DND-41 (cell line): Measurements from ENCODE around the gene COG5.

Source experiments
- ATAC-seq: fragments of 200-7000 bp; cut with Tn5 transposase; 3 replicates; pipeline ENCODE4 v1.9.1; 2021; ENCODE audit warnings: low read depth; ENCODE audit not compliant: insufficient read depth
- DNase-seq: peaks from one replicate; pipeline ENCODE4 v3.0.0-alpha.2; 2020
- H2AFZ ChIP-seq: 2 replicates; pipeline ENCODE4 v1.6.0; 2012; ENCODE audit warnings: low read depth, low read length
- H3K27ac ChIP-seq: 2 replicates; pipeline ENCODE4 v1.5.1; 2012; ENCODE audit warnings: low read length, inconsistent platforms
- H3K27me3 ChIP-seq: fragments of 200-600 bp; sonication (generic); 2 replicates; pipeline ENCODE4 v1.6.0; 2012; ENCODE audit warnings: low read length, mild to moderate bottlenecking, inconsistent platforms; ENCODE audit not compliant: insufficient read depth, poor library complexity
- H3K36me3 ChIP-seq: 2 replicates; pipeline ENCODE4 v1.5.1; 2012; ENCODE audit warnings: low read length, inconsistent platforms; ENCODE audit not compliant: insufficient read depth
- H3K4me1 ChIP-seq: 2 replicates; pipeline ENCODE4 v1.5.1; 2012; ENCODE audit warnings: mild to moderate bottlenecking, low read length; ENCODE audit not compliant: insufficient read depth
- H3K4me2 ChIP-seq: 2 replicates; pipeline ENCODE4 v1.6.0; 2012; ENCODE audit warnings: mild to moderate bottlenecking, moderate library complexity, low read length, inconsistent platforms; ENCODE audit not compliant: insufficient read depth
- H3K4me3 ChIP-seq, 2 experiments: fragments of 200-600 bp in 1 of 2; shearing (Covaris generic) in 1 of 2; 2 replicates each; pipeline ENCODE4 v1.5.1; 2012 to 2016; ENCODE audit warnings: inconsistent platforms in 2 of 2, low read length in 2 of 2, mild to moderate bottlenecking in 2 of 2, low read depth in 1 of 2, moderate library complexity in 1 of 2
- H3K79me2 ChIP-seq: 2 replicates; pipeline ENCODE4 v1.6.0; 2012; ENCODE audit warnings: low read length, inconsistent platforms; ENCODE audit not compliant: insufficient read depth
- H3K9ac ChIP-seq: 2 replicates; pipeline ENCODE4 v1.6.0; 2012; ENCODE audit warnings: low read depth, mild to moderate bottlenecking, inconsistent platforms, low read length, moderate library complexity
- H3K9me3 ChIP-seq: 2 replicates; pipeline ENCODE4 v1.5.1; 2012; ENCODE audit warnings: low read length, moderate library complexity, mild to moderate bottlenecking, inconsistent platforms; ENCODE audit not compliant: insufficient read depth, severe bottlenecking
- H4K20me1 ChIP-seq: 2 replicates; pipeline ENCODE4 v1.6.0; 2012; ENCODE audit warnings: low read length; ENCODE audit not compliant: insufficient read depth
- CTCF ChIP-seq: IDR thresholded peaks from 2 replicates; pipeline ENCODE4 v1.5.1; 2012; ENCODE audit warnings: borderline replicate concordance, low read length, moderate library complexity, mild to moderate bottlenecking; ENCODE audit not compliant: poor library complexity, severe bottlenecking; ENCODE audit errors: extremely low read depth
- EZH2 ChIP-seq: IDR thresholded peaks from 3 replicates; pipeline ENCODE4 v1.6.1; 2012; ENCODE audit warnings: borderline replicate concordance, low read depth, mild to moderate bottlenecking, moderate library complexity, low read length, inconsistent platforms; ENCODE audit not compliant: severe bottlenecking

COG5 gene

DNA sequence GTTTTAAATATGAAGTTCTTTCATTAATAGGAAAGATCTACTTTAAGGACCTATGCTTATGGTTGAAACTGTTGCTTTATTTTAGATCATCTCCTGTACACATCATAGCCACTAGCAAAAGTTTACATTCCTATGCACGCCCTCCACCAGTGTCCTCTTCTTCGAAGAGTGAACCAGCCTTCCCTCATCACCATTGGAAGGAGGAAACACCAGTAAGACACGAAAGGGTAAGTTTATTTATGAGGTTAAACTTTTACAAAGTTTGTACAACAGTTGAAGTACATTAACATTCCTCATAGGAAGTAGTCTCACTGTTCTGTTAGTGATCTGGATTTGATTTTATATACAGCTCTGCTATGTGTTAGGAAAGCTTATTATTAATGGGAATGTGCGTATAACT, 378.0 kb downstream of the COG5 start:
- Histone ChIP-seq H3K27me3 (no peaks in the 10 kb centered on the region), H3K9me3 (no peaks in the 10 kb centered on the region), H2AFZ (no peak overlapping the region), H3K4me1 (no peaks in the 10 kb centered on the region), H3K79me2 (peaks cover 4% of the 10 kb centered on the region; the same call in 1 of the 2 replicates), H3K36me3 (peaks cover 87% of the 10 kb centered on the region), H3K4me3 (no peak overlapping the region), H3K9ac (no peak overlapping the region), H3K27ac (no peak overlapping the region), H4K20me1 (peaks cover 2% of the 10 kb centered on the region; the same call in 1 of the 2 replicates), H3K4me2 (no peak overlapping the region)
- ATAC-seq (no peak), DNase-seq (no peak)
- no peak for TF ChIP-seq EZH2
- no peak for TF ChIP-seq CTCF

DNA sequence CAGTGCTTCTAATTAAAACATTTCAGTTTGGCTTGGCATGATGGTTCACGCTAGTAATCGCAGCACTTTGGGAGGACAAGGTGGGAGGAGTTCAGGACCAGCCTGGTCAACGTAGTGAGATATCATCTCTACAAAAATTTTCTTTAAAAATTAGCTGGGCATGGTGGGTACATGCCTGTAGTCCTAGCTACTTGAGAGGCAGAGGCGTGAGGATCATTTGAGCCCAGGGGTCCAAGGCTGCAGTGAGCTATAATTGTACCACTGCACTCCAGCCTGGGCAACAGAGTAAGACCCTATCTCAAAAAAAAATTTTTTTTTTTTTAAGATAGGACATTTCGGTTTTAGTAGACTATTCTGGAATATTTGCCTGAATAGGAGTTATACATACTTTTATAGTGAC, 382.5 kb downstream of the COG5 start:
- Histone ChIP-seq H3K79me2 (peaks cover 38% of the 10 kb centered on the region), H3K9me3 (no peaks in the 10 kb centered on the region), H3K4me3 (no peak overlapping the region), H3K36me3 (peaks cover 60% of the 10 kb centered on the region), H2AFZ (no peak overlapping the region), H4K20me1 (peaks cover 9% of the 10 kb centered on the region), H3K9ac (no peak overlapping the region), H3K27ac (no peak overlapping the region), H3K27me3 (no peaks in the 10 kb centered on the region), H3K4me1 (no peaks in the 10 kb centered on the region), H3K4me2 (no peak overlapping the region)
- TF ChIP-seq EZH2 (no peak), CTCF (no peak)
- ATAC-seq = no peak
- no peak for DNase-seq

- Histone ChIP-seq H3K4me2 (no peak overlapping the region), H3K4me1 (no peaks in the 10 kb centered on the region), H3K9ac (no peak overlapping the region), H3K27me3 (no peaks in the 10 kb centered on the region), H3K4me3 (no peak overlapping the region), H4K20me1 (peaks cover 7% of the 10 kb centered on the region), H3K79me2 (peaks cover 45% of the 10 kb centered on the region), H3K27ac (no peak overlapping the region), H3K9me3 (no peaks in the 10 kb centered on the region), H3K36me3 (peaks cover 53% of the 10 kb centered on the region), H2AFZ (no peak overlapping the region)
- ATAC-seq (no peak), DNase-seq (no peak)
- no peak for TF ChIP-seq EZH2
- TF ChIP-seq CTCF = no peak
Observed at GRCh38 chr7:107180378-107180777, 383.3 kb downstream of the COG5 start.
